A204.1 (cell line): ENCODE measurements around the gene ARID5A.
"Not testable (repeated sequence)": the region's sequence is repeated elsewhere in the genome, so short reads cannot be mapped to it uniquely, and the experiment has no call there.

Source experiments
- FAIRE-seq: peaks from 2 replicates; lab custom pipeline; 2012; peaks lifted over from hg19 to GRCh38; lab: Jason Lieb, UNC

The ARID5A gene, protein sequence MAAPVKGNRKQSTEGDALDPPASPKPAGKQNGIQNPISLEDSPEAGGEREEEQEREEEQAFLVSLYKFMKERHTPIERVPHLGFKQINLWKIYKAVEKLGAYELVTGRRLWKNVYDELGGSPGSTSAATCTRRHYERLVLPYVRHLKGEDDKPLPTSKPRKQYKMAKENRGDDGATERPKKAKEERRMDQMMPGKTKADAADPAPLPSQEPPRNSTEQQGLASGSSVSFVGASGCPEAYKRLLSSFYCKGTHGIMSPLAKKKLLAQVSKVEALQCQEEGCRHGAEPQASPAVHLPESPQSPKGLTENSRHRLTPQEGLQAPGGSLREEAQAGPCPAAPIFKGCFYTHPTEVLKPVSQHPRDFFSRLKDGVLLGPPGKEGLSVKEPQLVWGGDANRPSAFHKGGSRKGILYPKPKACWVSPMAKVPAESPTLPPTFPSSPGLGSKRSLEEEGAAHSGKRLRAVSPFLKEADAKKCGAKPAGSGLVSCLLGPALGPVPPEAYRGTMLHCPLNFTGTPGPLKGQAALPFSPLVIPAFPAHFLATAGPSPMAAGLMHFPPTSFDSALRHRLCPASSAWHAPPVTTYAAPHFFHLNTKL

DNA sequence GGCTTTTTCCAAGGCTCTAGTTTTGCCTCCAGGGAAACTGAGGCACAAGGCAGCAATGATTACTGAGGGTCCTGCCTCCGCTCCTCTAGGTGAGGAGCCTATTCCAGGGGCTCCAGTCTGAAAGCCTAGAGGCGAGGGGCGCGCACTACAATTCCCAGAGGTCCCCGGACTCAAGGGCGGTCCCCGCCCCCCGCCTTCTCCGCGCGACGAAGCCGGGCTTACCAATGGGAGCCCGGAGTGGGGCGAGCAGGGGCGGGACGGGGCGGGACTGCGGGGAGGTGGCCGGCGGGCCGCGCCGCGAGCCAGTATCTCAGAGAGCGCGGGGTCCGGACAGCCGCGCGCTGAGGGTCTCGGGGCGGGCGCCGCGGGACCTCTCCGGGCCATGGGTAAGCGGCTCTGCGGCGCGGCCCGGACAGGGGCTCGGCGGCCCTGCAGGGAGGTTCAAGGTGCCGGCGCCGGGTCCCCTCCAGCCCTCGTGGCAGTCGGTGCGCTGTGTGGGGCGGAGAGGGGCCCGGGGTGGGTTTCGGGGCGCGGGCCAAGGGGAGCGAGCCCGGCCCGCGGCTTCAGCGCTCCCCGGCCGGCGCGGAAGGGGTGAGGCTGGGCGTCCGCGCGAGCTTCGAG, at the start of gene ARID5A:
Gene ARID5A (plus strand): TSS at position 308 of the 621 bp plus-strand sequence. CDS start 75 bp downstream, at position 383.
- no peak for FAIRE-seq

DNA sequence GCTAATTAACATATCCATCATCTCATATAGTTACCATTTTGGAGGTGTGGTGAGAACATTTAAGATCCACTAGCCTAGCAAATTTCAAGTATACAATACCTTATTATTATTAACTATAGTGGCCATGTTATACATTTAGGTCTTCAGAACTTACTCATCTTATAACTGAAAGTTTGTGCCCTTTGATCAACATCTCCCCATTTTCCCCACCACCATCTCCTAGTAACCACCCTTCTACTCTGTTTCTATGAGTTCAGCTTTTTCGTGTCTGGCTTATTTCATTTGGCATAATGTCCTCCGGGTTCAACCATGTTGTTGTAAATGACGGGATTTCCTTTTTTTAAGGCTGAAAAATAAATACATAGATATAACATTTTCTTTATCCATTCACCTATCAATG, 47.3 kb upstream of the ARID5A start:
- FAIRE-seq, result no peak

- no peak for FAIRE-seq
Measured at GRCh38 chr2:96489663-96490062, 46.9 kb upstream of the ARID5A start.

GRCh38 chr2:96491860-96492497, 44.6 kb upstream of the ARID5A start:
- FAIRE-seq, result no peak

DNA sequence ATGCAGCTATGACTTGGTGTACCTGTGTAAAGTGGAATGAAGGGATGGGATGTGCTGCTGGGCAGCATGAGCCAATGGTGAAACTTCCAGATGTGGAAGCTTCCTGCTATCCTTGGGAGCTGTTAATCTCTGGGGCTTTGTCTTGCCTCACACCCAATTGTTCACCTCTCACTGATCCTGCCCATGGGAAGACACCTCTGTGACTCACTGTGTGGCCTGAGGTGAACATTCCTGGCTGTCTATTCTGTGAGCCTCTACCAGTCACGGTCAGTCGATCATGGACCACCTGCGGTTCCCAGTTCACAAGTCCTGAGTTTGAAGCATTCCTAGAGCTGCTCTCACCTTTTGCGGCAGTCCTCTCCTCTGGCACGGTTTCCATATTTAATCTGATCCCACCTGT, 43.5 kb upstream of the ARID5A start:
- no peak for FAIRE-seq

- no peak for FAIRE-seq
Measured at GRCh38 chr2:96494188-96494587, 42.4 kb upstream of the ARID5A start.

- FAIRE-seq, result no peak
Measured at GRCh38 chr2:96495982-96496629, 40.4 kb upstream of the ARID5A start.

DNA sequence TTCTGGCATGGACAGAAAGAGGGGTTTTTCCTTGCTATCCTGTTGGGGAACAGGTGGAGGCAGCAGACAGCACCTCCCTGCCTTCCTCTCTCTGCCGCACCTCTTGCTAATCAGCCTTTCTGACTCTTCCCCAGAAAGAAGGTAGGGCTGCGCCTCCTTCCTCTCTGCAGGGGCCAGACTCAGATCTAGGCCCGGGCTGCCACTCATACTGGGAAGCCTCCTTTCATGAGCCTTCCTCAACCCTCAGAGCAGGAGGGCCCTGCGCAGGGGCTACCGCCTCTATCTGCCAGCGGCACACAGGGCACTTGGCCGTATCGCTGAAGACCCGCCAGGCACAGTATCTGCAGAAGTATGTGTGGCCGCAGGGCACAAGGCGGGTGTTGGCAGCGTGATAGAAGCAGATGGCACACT, 38.5 kb upstream of the ARID5A start:
- no peak for FAIRE-seq

DNA sequence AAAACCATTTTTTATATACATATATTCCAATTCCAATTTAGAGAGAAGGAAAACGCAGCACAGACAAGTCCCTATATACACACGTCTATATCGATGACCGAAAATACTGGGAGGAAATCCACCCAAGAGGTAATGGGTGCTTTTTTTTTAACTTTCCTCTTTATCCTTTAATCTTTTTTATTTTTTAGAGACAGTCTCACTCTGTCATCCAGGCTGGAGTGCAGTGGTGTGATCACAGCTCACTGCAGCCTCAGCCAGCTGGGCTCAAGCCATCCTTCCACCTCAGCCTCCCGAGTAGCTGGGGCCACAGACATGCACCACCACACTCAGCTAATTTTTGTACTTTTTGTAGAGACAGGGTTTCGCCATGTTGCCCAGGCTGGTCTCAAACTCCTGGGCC, 37.9 kb upstream of the ARID5A start:
- not testable (repeated sequence) for FAIRE-seq

DNA sequence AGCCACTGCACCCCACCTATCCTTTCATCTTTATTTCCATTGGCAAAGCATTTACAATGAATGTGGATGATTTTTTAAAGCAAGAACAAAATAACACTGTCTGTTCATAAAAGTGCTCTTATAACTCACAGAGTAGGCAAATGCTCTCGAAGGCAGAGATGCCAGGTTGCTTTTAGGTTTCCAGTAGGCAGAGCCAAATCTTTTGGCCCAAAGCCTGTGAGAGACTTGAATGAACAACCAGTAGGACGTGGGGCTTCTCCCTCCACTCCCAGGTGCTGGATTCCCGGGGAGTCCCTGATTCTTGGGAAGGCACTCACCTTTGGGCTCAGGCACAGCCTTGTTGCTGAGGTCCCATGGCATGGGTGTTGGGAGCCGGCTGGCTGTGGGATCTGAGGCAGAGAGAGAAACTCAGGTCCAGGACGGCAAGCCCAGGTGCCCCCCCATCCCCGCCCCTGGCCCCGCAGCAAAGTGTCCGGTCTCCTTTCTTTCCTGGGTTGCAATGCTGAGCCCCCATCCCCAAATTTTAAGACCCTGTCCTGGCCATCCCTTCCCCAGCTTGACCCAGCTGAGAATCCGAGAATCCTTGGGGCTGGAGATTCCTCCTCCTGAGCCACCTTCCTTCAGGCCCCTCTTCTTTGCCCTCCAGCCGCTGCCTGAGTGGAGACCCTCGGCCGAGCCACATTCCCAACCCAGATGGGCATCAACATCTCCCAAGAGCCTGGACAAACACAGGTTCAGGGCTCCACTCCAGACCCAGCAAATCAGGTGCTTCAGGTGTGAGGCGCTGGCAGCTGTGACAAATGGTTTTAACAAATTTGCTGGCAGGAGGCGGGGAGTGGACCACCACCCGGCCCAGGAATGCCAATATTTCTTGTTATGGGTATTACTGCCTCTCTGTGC, 37.2 kb upstream of the ARID5A start:
- no peak for FAIRE-seq

- FAIRE-seq, result no peak
Measured at GRCh38 chr2:96500385-96501066, 36.0 kb upstream of the ARID5A start.

GRCh38 chr2:96501471-96501874, 35.1 kb upstream of the ARID5A start:
- no peak for FAIRE-seq

- no peak for FAIRE-seq
Measured at GRCh38 chr2:96501886-96502810, 34.4 kb upstream of the ARID5A start.

DNA sequence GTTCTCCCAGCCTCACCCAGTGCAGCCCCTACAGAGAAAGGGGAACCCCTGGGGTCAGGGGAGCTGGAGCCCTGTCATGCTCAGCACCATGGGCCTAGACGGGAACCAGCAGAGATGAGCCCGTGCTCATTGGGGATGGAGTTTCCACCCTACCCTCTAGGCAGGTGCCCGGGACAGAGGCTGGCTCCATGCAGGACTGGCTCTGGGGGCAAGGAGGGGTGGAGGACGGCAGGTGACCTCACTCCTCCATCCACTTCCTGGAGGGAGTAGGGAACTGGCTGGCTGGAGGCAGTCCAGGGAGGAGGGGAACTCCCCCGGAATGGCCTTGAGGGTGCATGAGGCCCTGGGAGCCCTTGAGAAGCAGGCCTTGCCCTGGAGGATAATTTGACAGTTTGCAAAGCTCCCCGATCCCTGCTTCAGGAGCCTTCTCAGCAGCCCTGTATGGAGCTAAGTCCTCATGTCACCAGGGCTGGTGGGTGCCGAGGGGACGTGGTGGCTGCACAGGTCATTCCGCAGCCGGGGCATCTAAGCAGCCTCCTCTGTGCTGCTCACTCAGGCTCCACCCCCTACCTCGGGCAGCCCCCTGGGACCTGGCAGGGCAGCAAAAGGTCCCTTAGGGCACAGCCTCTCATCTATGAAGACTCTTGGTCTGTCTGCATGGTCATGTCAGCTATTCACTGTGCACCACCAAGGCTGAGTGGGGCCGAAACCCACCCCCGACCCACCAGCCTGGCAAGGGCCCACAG, 33.5 kb upstream of the ARID5A start:
- no peak for FAIRE-seq

DNA sequence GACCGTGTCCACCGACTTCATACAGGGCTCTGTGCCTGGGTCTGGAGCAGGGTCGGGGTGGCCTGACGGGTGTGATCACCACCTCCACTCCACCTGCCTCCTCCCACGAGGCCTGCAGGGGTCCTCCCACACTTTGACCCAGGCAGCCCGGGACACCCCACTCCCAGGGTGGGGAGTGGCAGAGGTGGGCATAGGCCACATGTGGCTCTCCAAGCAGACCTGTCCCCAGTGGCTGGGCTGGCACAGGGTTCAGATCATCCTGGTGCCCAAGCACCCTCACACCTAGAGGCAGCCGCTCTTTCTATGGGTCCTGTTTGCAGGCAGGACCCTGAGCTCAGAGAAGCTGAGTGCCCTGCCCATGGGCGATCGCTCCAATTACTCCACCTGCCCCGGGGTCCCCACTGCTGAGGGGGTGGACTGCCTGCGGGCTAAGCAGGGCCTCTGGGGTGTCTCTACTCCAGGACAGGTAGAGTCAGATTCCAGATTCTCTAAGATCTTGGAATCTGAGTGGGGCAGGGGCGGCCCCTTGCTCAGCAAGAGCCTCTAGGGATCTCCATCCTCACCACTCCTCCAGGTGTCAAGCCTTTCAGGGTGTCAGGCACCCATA, 32.8 kb upstream of the ARID5A start:
- no peak for FAIRE-seq

GRCh38 chr2:96505231-96505889, 31.2 kb upstream of the ARID5A start, which contains the start of gene NEURL3:
TSS of gene NEURL3 (minus strand) at chr2:96505357. CDS start at chr2:96505286, 71 bp downstream.
- FAIRE-seq, result no peak

DNA sequence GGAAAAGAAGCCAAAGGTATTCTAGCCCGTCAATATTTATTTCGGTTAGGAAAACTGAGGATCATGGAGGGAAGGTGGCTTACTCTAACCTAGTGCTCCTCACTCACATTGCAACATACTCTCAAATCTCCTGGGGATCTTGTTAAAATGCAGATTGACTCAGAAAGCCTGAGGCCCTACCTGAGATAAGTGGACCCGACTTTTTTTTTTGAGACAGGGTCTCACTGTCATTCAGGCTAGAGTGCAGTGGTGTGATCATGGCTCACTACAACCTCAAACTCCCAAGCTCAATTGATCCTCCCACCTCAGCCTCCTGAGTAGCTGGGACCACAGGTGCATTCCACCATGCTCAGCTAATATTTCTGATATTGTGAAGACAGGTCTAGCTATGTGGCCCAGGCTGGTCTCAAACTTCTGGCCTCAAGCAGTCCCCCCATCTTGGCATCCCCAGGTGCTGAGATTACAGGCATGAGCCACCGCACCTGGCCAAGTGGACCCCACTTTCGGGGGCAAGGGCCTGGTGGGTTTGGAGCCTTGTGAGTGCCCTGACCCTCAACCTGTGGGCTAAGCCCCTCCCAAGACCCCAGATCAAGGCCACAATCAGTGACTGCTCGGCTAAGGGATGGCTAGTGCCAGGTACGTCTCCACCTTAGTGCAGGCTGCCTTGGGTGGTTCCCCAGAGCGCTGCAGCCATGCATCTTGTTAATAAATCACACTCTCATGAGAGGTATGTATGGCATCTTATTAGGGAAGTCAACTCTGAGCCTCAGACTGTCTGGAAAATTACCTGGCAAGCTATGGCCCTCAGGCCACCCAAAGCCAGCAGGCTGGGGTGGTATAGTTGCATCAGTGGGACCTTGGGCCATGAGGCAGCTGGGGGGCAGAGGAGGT, 30.3 kb upstream of the ARID5A start:
- no peak for FAIRE-seq
